A549 treated with CpdA at 1 μM for 4 hours (cell line): ENCODE measurements around the gene SLC22A16. TPM values are rescaled to one million over a fixed set of nuclear protein-coding genes. Genes with fewer than 3 reads are reported as not detected.

Source experiments
- total RNA-seq: library from RNA; stranded (reverse); fragments of 200-300 nt; extraction: Qiagen RNA extraction; gene quantifications from 5 replicates; pipeline ENCODE4 v1.2.3, GENCODE V29; 2022; ENCODE audit warnings: low read depth

SLC22A16 gene
- not detected in 5 replicates for total RNA-seq

GRCh38 chr6:110476046-110476849, at the start of gene SLC22A16:
Gene SLC22A16 (minus strand): TSS chr6:110476613. CDS start chr6:110476574, 39 bp downstream.

GRCh38 chr6:110415086-110415916, 61.1 kb downstream of the SLC22A16 start, which contains the start of gene DDO:
Gene DDO (minus strand): TSS chr6:110415575. CDS start chr6:110413462, 2,113 bp downstream.

Other genes with a start within 250 kb of the SLC22A16 start
- not detected in 5 replicates for gene METTL24, start 118.3 kb downstream of the SLC22A16 start, total RNA-seq
- gene DDO, start 61.0 kb downstream of the SLC22A16 start, total RNA-seq, result 0.03 to 0.20 TPM (median 0.10 TPM) in 3 of 5 replicates, not detected in the others